HepG2 (cell line): Measurements from ENCODE around the gene CIART. TPM values are rescaled to one million over a fixed set of nuclear protein-coding genes. Genes with fewer than 3 reads are reported as not detected.

ENCODE experiments used
- ATAC-seq: fragments of 200-7000 bp; cut with Tn5 transposase; 3 replicates; pipeline ENCODE4 v1.9.1; 2020; ENCODE audit warnings: mild to moderate bottlenecking, moderate library complexity
- BruUV-seq: library from RNA; stranded (reverse); fragments of 400-500 nt; replicated peaks from 2 replicates; lab custom pipeline; 2021; lab: Mats Ljungman, UMichigan
- CTCF ChIA-PET: fragments of 300-600 bp; formaldehyde crosslinking; extraction: SDS; loops from one replicate; lab custom pipeline; 2021; ENCODE audit warnings: low total read pairs, inconsistent platforms, low intra/inter-chr PET ratio; lab: Yijun Ruan, JAX
- POLR2A ChIA-PET: fragments of 350-600 bp; sonication (Branson Sonifier 250); formaldehyde crosslinking; loops from one replicate; lab custom pipeline; 2020; ENCODE audit warnings: antibody characterized with exemption, inconsistent platforms; lab: Yijun Ruan, JAX
- DNase-seq: peaks from one replicate; pipeline ENCODE4 v3.0.0-alpha.2; 2015; ENCODE audit warnings: low spot score
- FAIRE-seq: peaks from 3 replicates; lab custom pipeline; 2011; peaks lifted over from hg19 to GRCh38; lab: Jason Lieb, UNC
- H2AFZ ChIP-seq: one replicate; pipeline ENCODE4 v1.6.1; 2011; ENCODE audit warnings: low read length, inconsistent platforms
- H3K27ac ChIP-seq: fragments of 300-600 bp; 3 replicates; pipeline ENCODE4 v1.8.0; 2011; ENCODE audit warnings: mixed run types, mild to moderate bottlenecking, mixed read lengths, low read length, inconsistent platforms; ENCODE audit not compliant: insufficient read depth; ENCODE audit errors: extremely low read length
- H3K27me3 ChIP-seq, 2 experiments: fragments of 200-600 bp in 1 of 2; 2 replicates in 1 of 2; 3 replicates in 1 of 2; pipeline versions ENCODE4 v1.6.0 to v1.8.0; 2011; ENCODE audit warnings: low read length in 2 of 2, mild to moderate bottlenecking in 2 of 2, moderate library complexity in 2 of 2, inconsistent platforms in 1 of 2; ENCODE audit not compliant: insufficient read depth in 2 of 2, control insufficient read depth in 1 of 2
- H3K36me3 ChIP-seq, 2 experiments: fragments of 200-600 bp in 1 of 2; replicated peaks in 1 of 2; 2 replicates in 1 of 2; 3 replicates in 1 of 2; pipeline versions ENCODE4 v1.5.1 to v1.8.0; 2011; ENCODE audit warnings: low read length in 2 of 2, inconsistent platforms in 1 of 2; ENCODE audit not compliant: insufficient read depth in 2 of 2, control insufficient read depth in 1 of 2
- H3K4me1 ChIP-seq: 2 replicates; pipeline ENCODE4 v1.5.1; 2012; ENCODE audit warnings: low read length, inconsistent platforms; ENCODE audit not compliant: insufficient read depth
- H3K4me2 ChIP-seq: 2 replicates; pipeline ENCODE4 v1.6.0; 2011; ENCODE audit warnings: low read depth, low read length, inconsistent platforms
- H3K4me3 ChIP-seq, 3 experiments: fragments of 200-600 bp in 1 of 3; sonication (generic), shearing (Covaris generic) in 1 of 3; replicated peaks in 1 of 3; 2 replicates each; pipeline ENCODE4 v1.5.1; 2011 to 2016; ENCODE audit warnings: low read length in 3 of 3, inconsistent platforms in 2 of 3, low read depth in 2 of 3, mild to moderate bottlenecking in 2 of 3, control low read depth in 1 of 3, mixed read lengths in 1 of 3; ENCODE audit not compliant: insufficient read depth in 1 of 3
- H3K79me2 ChIP-seq: one replicate; pipeline ENCODE4 v1.6.1; 2011; ENCODE audit warnings: low read length, inconsistent platforms; ENCODE audit not compliant: insufficient read depth
- H3K9ac ChIP-seq: 2 replicates; pipeline ENCODE4 v1.6.0; 2011; ENCODE audit warnings: mild to moderate bottlenecking, low read depth, low read length, inconsistent platforms; ENCODE audit not compliant: insufficient read depth
- H3K9me3 ChIP-seq: 2 replicates; pipeline ENCODE4 v1.5.1; 2012; ENCODE audit warnings: mild to moderate bottlenecking, low read length
- H4K20me1 ChIP-seq: 2 replicates; pipeline ENCODE4 v1.6.0; 2011; ENCODE audit warnings: inconsistent platforms, mild to moderate bottlenecking, low read length, moderate library complexity; ENCODE audit not compliant: insufficient read depth
- EEA1 ChIP-seq: sonication (generic); formaldehyde crosslinking; IDR thresholded peaks from 2 replicates; pipeline ENCODE4 v1.5.1; 2020; ENCODE audit warnings: mild to moderate bottlenecking, missing genetic modification reagents, borderline replicate concordance
- ELF3 ChIP-seq: IDR thresholded peaks from 2 replicates; pipeline ENCODE4 v1.6.1; 2016; ENCODE audit warnings: missing genetic modification reagents, missing compliant biosample characterization
- EP300 ChIP-seq, 3 experiments: sonication (generic) in 1 of 3; formaldehyde crosslinking in 1 of 3; IDR thresholded peaks; 2 replicates each; pipeline versions ENCODE4 v1.5.1 to v1.6.1; 2011 to 2020; ENCODE audit warnings: low read depth in 2 of 3, low read length in 2 of 3, borderline replicate concordance in 1 of 3, improper control_type of control experiment in 1 of 3, mild to moderate bottlenecking in 1 of 3, missing genetic modification reagents in 1 of 3, moderate library complexity in 1 of 3
- HMG20B ChIP-seq: conservative IDR thresholded peaks from 2 replicates; pipeline ENCODE4 v1.6.1; 2016; ENCODE audit warnings: missing genetic modification reagents, missing compliant biosample characterization
- NFKBIZ ChIP-seq: IDR thresholded peaks from 2 replicates; pipeline ENCODE4 v1.6.1; 2018; ENCODE audit warnings: missing genetic modification reagents, missing compliant biosample characterization
- NR1H2 ChIP-seq: sonication (generic); formaldehyde crosslinking; IDR thresholded peaks from 2 replicates; pipeline ENCODE4 v1.8.1; 2022; ENCODE audit warnings: low read depth, missing genetic modification reagents, borderline replicate concordance
- REL ChIP-seq: sonication (generic); formaldehyde crosslinking; conservative IDR thresholded peaks from 2 replicates; pipeline ENCODE4 v1.8.0; 2022; ENCODE audit warnings: mild to moderate bottlenecking, missing genetic modification reagents, moderate library complexity
- REPIN1 ChIP-seq: sonication (generic); formaldehyde crosslinking; IDR thresholded peaks from 2 replicates; pipeline ENCODE4 v1.8.0; 2022; ENCODE audit warnings: missing genetic modification reagents, low read depth, mild to moderate bottlenecking, borderline replicate concordance
- RFX1 ChIP-seq: fragments of 450-650 bp; IDR thresholded peaks from 2 replicates; pipeline ENCODE4 v1.6.1; 2017
- SMYD3 ChIP-seq: sonication (generic); formaldehyde crosslinking; IDR thresholded peaks from 2 replicates; pipeline ENCODE4 v1.8.1; 2023; ENCODE audit warnings: mild to moderate bottlenecking, missing genetic modification reagents
- ZHX2 ChIP-seq, 2 experiments: sonication (generic) in 1 of 2; formaldehyde crosslinking in 1 of 2; IDR thresholded peaks; 2 replicates each; pipeline versions ENCODE4 v1.6.1 to v1.9.0; 2014 to 2022; ENCODE audit warnings: antibody characterized with exemption in 1 of 2, borderline replicate concordance in 1 of 2, inconsistent platforms in 1 of 2, low read depth in 1 of 2, missing genetic modification reagents in 1 of 2
- ZNF124 ChIP-seq: sonication (generic); formaldehyde crosslinking; IDR thresholded peaks from 2 replicates; pipeline ENCODE4 v1.4.0; 2020; ENCODE audit warnings: missing genetic modification reagents
- ZNF773 ChIP-seq: sonication (generic); formaldehyde crosslinking; IDR thresholded peaks from 2 replicates; pipeline ENCODE4 v1.4.0; 2020; ENCODE audit warnings: missing genetic modification reagents, borderline replicate concordance
- ZNF784 ChIP-seq: sonication (generic); formaldehyde crosslinking; IDR thresholded peaks from 2 replicates; pipeline ENCODE4 v1.5.1; 2020; ENCODE audit warnings: missing genetic modification reagents, mild to moderate bottlenecking, borderline replicate concordance
- ZNF792 ChIP-seq: IDR thresholded peaks from 2 replicates; pipeline ENCODE4 v1.6.1; 2016
- WGBS: methylation state at CpG from one replicate; pipeline ENCODE4 v1.1.6; 2017; ENCODE audit warnings: low lambda C conversion rate; 5-methylcytosine and 5-hydroxymethylcytosine counted together
- in situ Hi-C: cut with HindIII; loops from 2 replicates; pipeline ENCODE4 v1.10.0; 2017; ENCODE audit warnings: low pct_unique_long_range_greater_than_20kb; ENCODE audit not compliant: extremely low pct_ligation_motif_present
- intact Hi-C: fragments of 100-400 bp; cut with micrococcal nuclease; formaldehyde crosslinking; loops from one replicate; pipeline ENCODE4 v1.10.0; 2022; ENCODE audit not compliant: unreplicated experiment
- polyA plus RNA-seq, 8 experiments: library from polyadenylated mRNA; depleted of rRNA in 3 of 8; stranded (reverse) in 7 of 8; unstranded in 1 of 8; fragments of >200 nt; fragmentation: Illumina TruSeq in 4 of 8; extraction: Trizol in 4 of 8; gene quantifications; 2 replicates each; pipeline versions ENCODE4 v1.2.1 to v1.2.3, GENCODE V29; 2011 to 2016; ENCODE audit warnings: low read depth in 4 of 8, missing spikeins in 1 of 8, mixed read lengths in 1 of 8; ENCODE audit not compliant: insufficient read depth in 1 of 8
- total RNA-seq, 5 experiments: library from RNA; depleted of rRNA; stranded (reverse); fragments of >200 nt; fragmentation: Illumina TruSeq; extraction: Trizol; gene quantifications; 2 replicates each; pipeline ENCODE4 v1.2.3, GENCODE V29; 2016; ENCODE audit warnings: low read depth in 1 of 5

The CIART gene
- total and polyA plus RNA-seq, 2 of the 13 experiments (the other 11 are each of a cell fraction or from before 2014, with no cell fraction given): 0.58 TPM; not detected in 1

GRCh38 chr1:150282558-150282958, 204 bp downstream of the CIART start:
- no peak for FAIRE-seq
- intact Hi-C loops: no loop called here
- peaks cover 33% of the 10 kb centered on the region for H3K4me1 ChIP-seq

DNA sequence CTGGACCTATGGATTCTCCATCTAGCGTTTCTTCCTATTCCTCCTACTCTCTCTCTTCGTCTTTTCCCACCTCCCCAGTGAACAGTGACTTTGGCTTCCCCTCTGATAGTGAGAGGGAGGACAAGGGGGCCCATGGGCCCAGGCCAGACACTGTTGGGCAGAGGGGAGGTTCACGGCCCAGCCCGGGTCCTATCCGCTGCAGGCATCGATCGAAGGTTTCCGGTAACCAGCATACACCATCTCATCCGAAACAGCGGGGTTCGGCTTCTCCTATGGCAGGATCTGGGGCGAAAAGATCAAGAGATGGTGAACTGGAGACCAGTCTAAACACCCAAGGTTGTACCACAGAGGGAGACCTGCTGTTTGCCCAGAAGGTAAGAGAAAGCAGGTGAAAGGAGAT, 906 bp downstream of the CIART start:
- WGBS: 70% methylated on average over 12 of the region's 12 CpGs
- no peaks in the 10 kb centered on the region for H4K20me1 ChIP-seq
- H3K27me3 ChIP-seq: peaks cover 0 to 7% of the 10 kb centered on the region in 2 experiments; a peak in 1 of 5 replicates
- no peaks in the 10 kb centered on the region for H3K79me2 ChIP-seq
- no peaks in the 10 kb centered on the region for H3K9me3 ChIP-seq
- H3K36me3 ChIP-seq: no peaks in the 10 kb centered on the region
- no peak overlapping the region for H3K4me2 ChIP-seq
- ATAC-seq (no peak), DNase-seq (no peak), FAIRE-seq (no peak)
- no peak overlapping the region for H2AFZ ChIP-seq
- H3K4me3 ChIP-seq: no peak overlapping the region
- ChIA-PET POLR2A (no interaction called here), CTCF (no interaction called here)
- no peak overlapping the region for H3K9ac ChIP-seq
- no TSS peak for BruUV-seq
- peaks cover 27% of the 10 kb centered on the region for H3K4me1 ChIP-seq
- H3K27ac ChIP-seq: no peak overlapping the region
- intact Hi-C loops: no loop called here
- in situ Hi-C loops: no loop called here
- TF ChIP-seq ZNF773 (no peak), ZHX2 (IDR thresholded peaks at IDR 0.05; ENCODE audit: low read depth) (no peak), ZHX2 (CRISPR knock-in tag; IDR thresholded peaks at IDR 0.05; ENCODE audit: borderline replicate concordance) (no peak), ZNF784 (CRISPR knock-in tag) (no peak), EEA1 (CRISPR knock-in tag) (no peak), NR1H2 (CRISPR knock-in tag) (no peak), SMYD3 (CRISPR knock-in tag) (no peak), REPIN1 (CRISPR knock-in tag) (no peak), HMG20B (no peak), NFKBIZ (no peak), ZNF124 (CRISPR knock-in tag) (no peak)

More at GRCh38 chr1:150282558-150282958, 204 bp downstream of the CIART start:
- H3K4me3 ChIP-seq: no peak overlapping the region
- no peaks in the 10 kb centered on the region for H3K9me3 ChIP-seq
- H2AFZ ChIP-seq: no peak overlapping the region
- no peak overlapping the region for H3K27ac ChIP-seq
- no peak overlapping the region for H3K4me2 ChIP-seq
- POLR2A ChIA-PET: no interaction called here
- no peak for ATAC-seq
- CTCF ChIA-PET: no interaction called here
- no peaks in the 10 kb centered on the region for H3K36me3 ChIP-seq
- no peak for TF ChIP-seq REL (CRISPR knock-in tag)
- TF ChIP-seq ZNF792 (CRISPR knock-in tag): no peak
- TF ChIP-seq EP300 (IDR thresholded peaks at IDR 0.05; ENCODE audit: low read depth in 2 of 2, low read length in 2 of 2): no peak
- TF ChIP-seq EP300 (CRISPR knock-in tag; IDR thresholded peaks at IDR 0.05; ENCODE audit: borderline replicate concordance): no peak
- TF ChIP-seq RFX1: no peak
- no peak for TF ChIP-seq ELF3 (CRISPR knock-in tag)
- H3K9ac ChIP-seq: no peak overlapping the region
- no TSS peak for BruUV-seq
- in situ Hi-C loops: no loop called here
- H3K79me2 ChIP-seq: no peaks in the 10 kb centered on the region
- peaks cover 0 to 5% of the 10 kb centered on the region in 2 experiments; a peak in 1 of 5 replicates for H3K27me3 ChIP-seq
- H4K20me1 ChIP-seq: no peaks in the 10 kb centered on the region
- 90% methylated on average over 21 of the region's 21 CpGs for WGBS
- DNase-seq: no peak
